ENCODE measurements around the gene CT47C1. TPM values are rescaled to one million over a fixed set of nuclear protein-coding genes. Genes with fewer than 3 reads are reported as not detected.

Gene CT47C1
- total and polyA plus RNA-seq, 9 of the 15 experiments (the other 6 are each of a cell fraction or from before 2014, with no cell fraction given) = not detected

GRCh38 chrX:119067023-119067739 lies 5.6 kb upstream of the CT47C1 start (continued):
- TF ChIP-seq, protein P1, sequence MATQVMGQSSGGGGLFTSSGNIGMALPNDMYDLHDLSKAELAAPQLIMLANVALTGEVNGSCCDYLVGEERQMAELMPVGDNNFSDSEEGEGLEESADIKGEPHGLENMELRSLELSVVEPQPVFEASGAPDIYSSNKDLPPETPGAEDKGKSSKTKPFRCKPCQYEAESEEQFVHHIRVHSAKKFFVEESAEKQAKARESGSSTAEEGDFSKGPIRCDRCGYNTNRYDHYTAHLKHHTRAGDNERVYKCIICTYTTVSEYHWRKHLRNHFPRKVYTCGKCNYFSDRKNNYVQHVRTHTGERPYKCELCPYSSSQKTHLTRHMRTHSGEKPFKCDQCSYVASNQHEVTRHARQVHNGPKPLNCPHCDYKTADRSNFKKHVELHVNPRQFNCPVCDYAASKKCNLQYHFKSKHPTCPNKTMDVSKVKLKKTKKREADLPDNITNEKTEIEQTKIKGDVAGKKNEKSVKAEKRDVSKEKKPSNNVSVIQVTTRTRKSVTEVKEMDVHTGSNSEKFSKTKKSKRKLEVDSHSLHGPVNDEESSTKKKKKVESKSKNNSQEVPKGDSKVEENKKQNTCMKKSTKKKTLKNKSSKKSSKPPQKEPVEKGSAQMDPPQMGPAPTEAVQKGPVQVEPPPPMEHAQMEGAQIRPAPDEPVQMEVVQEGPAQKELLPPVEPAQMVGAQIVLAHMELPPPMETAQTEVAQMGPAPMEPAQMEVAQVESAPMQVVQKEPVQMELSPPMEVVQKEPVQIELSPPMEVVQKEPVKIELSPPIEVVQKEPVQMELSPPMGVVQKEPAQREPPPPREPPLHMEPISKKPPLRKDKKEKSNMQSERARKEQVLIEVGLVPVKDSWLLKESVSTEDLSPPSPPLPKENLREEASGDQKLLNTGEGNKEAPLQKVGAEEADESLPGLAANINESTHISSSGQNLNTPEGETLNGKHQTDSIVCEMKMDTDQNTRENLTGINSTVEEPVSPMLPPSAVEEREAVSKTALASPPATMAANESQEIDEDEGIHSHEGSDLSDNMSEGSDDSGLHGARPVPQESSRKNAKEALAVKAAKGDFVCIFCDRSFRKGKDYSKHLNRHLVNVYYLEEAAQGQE (IDR thresholded peaks at IDR 0.05; ENCODE audit: borderline replicate concordance) = peak; percentile 51; the same call in 1 of the 2 replicates
- TF ChIP-seq, protein P1 (CRISPR knock-in tag; IDR thresholded peaks at IDR 0.05; ENCODE audit: low read depth) = no peak
- TF ChIP-seq ZNF384 (IDR thresholded peaks at IDR 0.05; ENCODE audit: low read depth, low read length) (peak; percentile 90), RAD21 (CRISPR knock-in tag; conservative IDR thresholded peaks at IDR 0.05 in 1 of 2, IDR thresholded peaks at IDR 0.05 in 1 of 2) (peak; percentile 72 to 73), ZNF511 (CRISPR knock-in tag; IDR thresholded peaks at IDR 0.05) (no peak), SMC3 (conservative IDR thresholded peaks at IDR 0.05; ENCODE audit: insufficient read depth, low read depth, low read length) (peak; percentile 58), LEF1 (IDR thresholded peaks at IDR 0.05) (no peak)
- TF ChIP-seq, protein P2, sequence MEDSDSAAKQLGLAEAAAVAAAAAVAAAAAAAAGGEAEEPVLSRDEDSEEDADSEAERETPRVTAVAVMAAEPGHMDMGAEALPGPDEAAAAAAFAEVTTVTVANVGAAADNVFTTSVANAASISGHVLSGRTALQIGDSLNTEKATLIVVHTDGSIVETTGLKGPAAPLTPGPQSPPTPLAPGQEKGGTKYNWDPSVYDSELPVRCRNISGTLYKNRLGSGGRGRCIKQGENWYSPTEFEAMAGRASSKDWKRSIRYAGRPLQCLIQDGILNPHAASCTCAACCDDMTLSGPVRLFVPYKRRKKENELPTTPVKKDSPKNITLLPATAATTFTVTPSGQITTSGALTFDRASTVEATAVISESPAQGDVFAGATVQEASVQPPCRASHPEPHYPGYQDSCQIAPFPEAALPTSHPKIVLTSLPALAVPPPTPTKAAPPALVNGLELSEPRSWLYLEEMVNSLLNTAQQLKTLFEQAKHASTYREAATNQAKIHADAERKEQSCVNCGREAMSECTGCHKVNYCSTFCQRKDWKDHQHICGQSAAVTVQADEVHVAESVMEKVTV (CRISPR knock-in tag; IDR thresholded peaks at IDR 0.05) = peak; percentile 60

Data from K562 (cell line).